ENCODE data around the gene L3MBTL4.
"Not testable (repeated sequence)": the region's sequence is repeated elsewhere in the genome, so short reads cannot be mapped to it uniquely, and the experiment has no call there.

The L3MBTL4 gene

GRCh38 chr18:6279308-6279707, 135.4 kb downstream of the L3MBTL4 start:
- H3K4me3 ChIP-seq (ENCODE audit: low read depth, low read length) = no peak overlapping the region
- POLR2A ChIA-PET = no interaction called here
- CTCF ChIA-PET = no interaction called here
- TF ChIP-seq, protein P1, sequence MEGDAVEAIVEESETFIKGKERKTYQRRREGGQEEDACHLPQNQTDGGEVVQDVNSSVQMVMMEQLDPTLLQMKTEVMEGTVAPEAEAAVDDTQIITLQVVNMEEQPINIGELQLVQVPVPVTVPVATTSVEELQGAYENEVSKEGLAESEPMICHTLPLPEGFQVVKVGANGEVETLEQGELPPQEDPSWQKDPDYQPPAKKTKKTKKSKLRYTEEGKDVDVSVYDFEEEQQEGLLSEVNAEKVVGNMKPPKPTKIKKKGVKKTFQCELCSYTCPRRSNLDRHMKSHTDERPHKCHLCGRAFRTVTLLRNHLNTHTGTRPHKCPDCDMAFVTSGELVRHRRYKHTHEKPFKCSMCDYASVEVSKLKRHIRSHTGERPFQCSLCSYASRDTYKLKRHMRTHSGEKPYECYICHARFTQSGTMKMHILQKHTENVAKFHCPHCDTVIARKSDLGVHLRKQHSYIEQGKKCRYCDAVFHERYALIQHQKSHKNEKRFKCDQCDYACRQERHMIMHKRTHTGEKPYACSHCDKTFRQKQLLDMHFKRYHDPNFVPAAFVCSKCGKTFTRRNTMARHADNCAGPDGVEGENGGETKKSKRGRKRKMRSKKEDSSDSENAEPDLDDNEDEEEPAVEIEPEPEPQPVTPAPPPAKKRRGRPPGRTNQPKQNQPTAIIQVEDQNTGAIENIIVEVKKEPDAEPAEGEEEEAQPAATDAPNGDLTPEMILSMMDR (IDR thresholded peaks at IDR 0.05; ENCODE audit: insufficient read depth, low read length, missing control alignments) = no peak
- no peak for DNase-seq (ENCODE audit: low read depth, low spot score)

DNA sequence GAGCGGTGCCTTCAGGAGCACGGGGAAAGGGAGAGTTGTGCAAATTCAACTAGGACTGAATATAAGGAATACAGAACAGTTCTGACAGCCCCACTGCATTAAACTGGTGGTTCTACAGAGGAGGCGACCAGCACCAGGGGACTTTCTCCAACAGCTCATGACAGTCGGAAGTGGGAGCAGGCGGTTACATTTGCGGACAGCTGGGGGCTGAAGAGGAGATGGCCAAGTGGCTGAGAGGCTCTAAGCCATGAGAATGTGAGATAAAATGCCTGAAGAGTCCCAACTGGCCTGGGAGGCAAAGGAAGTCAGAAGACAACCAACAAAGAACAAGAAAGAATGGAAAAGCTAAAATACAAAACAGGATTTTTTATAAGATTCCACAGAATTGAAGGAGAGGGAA, 141.3 kb downstream of the L3MBTL4 start:
- H3K4me3 ChIP-seq (ENCODE audit: low read depth, low read length) = no peak overlapping the region
- POLR2A ChIA-PET = no interaction called here
- DNase-seq (ENCODE audit: low read depth, low spot score) = no peak
- CTCF ChIA-PET = no interaction called here
- TF ChIP-seq, protein P1 (IDR thresholded peaks at IDR 0.05; ENCODE audit: insufficient read depth, low read length, missing control alignments) = no peak

DNA sequence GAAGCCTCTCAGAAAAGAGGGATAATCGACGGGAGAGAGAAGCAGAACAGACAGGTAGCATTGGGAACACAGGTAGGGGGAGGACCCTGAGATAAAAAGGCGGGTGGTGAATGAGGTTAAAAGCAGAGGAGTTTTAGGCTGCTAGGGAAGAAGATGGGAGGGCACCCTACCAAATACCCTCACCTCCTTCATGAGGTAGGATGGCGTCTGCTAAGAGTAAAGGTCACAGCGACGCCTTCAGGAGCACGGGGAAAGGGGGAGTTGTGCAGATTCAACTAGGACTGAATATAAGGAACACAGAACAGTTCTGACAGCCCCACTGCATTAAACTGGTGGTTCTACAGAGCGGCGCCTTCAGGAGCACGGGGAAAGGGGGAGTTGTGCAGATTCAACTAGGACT, 142.6 kb downstream of the L3MBTL4 start:
- H3K4me3 ChIP-seq (ENCODE audit: low read depth, low read length); CTCF ChIA-PET; POLR2A ChIA-PET; DNase-seq (ENCODE audit: low read depth, low spot score): not testable (repeated sequence)

- CTCF ChIA-PET = no interaction called here
- POLR2A ChIA-PET = no interaction called here
- no peak for DNase-seq (ENCODE audit: low read depth, low spot score)
- no peak overlapping the region for H3K4me3 ChIP-seq (ENCODE audit: low read depth, low read length)
- TF ChIP-seq, protein P1 (IDR thresholded peaks at IDR 0.05; ENCODE audit: insufficient read depth, low read length, missing control alignments) = no peak
Observed at GRCh38 chr18:6271585-6271984, 143.1 kb downstream of the L3MBTL4 start.

DNA sequence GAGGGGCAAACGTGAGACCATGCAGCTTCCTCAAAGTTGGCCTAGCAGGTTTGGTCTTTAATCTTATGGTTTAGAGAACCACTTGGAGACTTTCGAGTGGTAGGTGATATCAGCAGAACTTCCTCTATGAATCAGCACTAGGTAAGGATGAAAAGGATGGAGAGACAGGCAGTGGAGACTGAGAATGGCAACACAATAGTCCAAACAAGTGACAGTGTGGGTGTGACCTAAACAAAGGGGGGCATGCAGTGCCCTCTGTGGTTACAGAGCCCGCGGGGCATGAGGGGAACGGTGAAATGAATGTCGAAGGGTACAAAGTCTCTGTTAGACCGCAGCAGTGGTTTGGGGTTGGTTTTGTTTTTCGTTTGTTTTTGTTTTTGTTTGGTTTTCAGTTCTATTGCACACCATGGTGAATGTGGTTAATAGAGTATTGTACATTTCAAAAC, 143.9 kb downstream of the L3MBTL4 start:
- CTCF ChIA-PET = no interaction called here
- POLR2A ChIA-PET = no interaction called here
- no peak for DNase-seq (ENCODE audit: low read depth, low spot score)
- no peak overlapping the region for H3K4me3 ChIP-seq (ENCODE audit: low read depth, low read length)
- TF ChIP-seq, protein P1 (IDR thresholded peaks at IDR 0.05; ENCODE audit: insufficient read depth, low read length, missing control alignments) = no peak

DNA sequence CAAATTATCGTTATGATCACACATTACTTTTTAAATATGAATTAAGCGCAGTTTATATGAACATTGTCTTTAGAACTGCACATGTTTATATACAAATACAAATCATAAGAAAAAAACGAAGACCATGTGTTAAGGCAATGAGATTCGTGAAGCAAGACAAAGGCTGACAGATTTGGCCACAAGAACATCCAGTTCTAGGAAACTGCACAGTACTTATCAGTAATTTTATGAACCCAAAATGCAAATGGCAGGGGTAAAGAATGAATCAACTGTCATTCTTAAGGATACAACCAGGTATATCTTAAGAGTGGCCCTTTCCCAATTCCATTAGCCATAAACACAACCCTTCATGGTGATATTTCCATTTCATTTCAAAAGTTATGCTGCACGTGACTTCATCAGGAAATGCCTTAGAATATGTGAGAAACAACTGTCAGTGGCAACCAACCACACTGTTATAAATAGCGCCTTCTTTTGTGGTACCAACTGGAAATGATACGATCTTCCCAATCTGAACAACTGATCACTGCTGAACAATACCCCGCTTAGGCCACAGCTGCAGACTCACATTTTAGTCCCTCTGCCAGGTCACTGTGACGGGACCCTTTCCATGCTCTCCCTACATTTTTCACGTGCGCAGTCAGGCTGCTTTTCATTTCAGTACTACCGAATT, 144.9 kb downstream of the L3MBTL4 start:
- POLR2A ChIA-PET = no interaction called here

GRCh38 chr18:6266212-6266611, 148.5 kb downstream of the L3MBTL4 start:
- H3K4me3 ChIP-seq (ENCODE audit: low read depth, low read length) = no peak overlapping the region
- ChIA-PET POLR2A (no interaction called here), CTCF (no interaction called here)
- TF ChIP-seq, protein P1 (IDR thresholded peaks at IDR 0.05; ENCODE audit: insufficient read depth, low read length, missing control alignments) = no peak
- DNase-seq (ENCODE audit: low read depth, low spot score) = no peak

More for the DNA sequence above, 144.9 kb downstream of the L3MBTL4 start:
- CTCF ChIA-PET = no interaction called here
- TF ChIP-seq, protein P1 (IDR thresholded peaks at IDR 0.05; ENCODE audit: insufficient read depth, low read length, missing control alignments) = no peak
- no peak for DNase-seq (ENCODE audit: low read depth, low spot score)
- H3K4me3 ChIP-seq (ENCODE audit: low read depth, low read length) = no peak overlapping the region
